NCI-H82 treated with DMSO at 0.1 percent for 48 hours (cell line): Measurements from ENCODE around the gene CD2.

ENCODE experiments used
- DNase-seq: peaks from one replicate; lab custom pipeline; 2025; ENCODE audit not compliant: unreplicated experiment; lab: John Stamatoyannopoulos, UW

The CD2 gene

GRCh38 chr1:116760487-116760886, 6.3 kb downstream of the CD2 start:
- DNase-seq: no peak

- DNase-seq: no peak
Observed at GRCh38 chr1:116760996-116761665, 6.9 kb downstream of the CD2 start.

GRCh38 chr1:116762281-116762680, 8.1 kb downstream of the CD2 start:
- no peak for DNase-seq

- no peak for DNase-seq
Observed at GRCh38 chr1:116762781-116763115, 8.5 kb downstream of the CD2 start.

GRCh38 chr1:116763116-116763786, 9.0 kb downstream of the CD2 start:
- DNase-seq: no peak

GRCh38 chr1:116763787-116764465, 9.7 kb downstream of the CD2 start:
- no peak for DNase-seq

GRCh38 chr1:116764466-116764898, 10.3 kb downstream of the CD2 start:
- DNase-seq: no peak

GRCh38 chr1:116764906-116765862, 11.0 kb downstream of the CD2 start:
- DNase-seq: no peak

- no peak for DNase-seq
Observed at GRCh38 chr1:116765962-116766361, 11.7 kb downstream of the CD2 start.

GRCh38 chr1:116766616-116767469, 12.6 kb downstream of the CD2 start:
- DNase-seq: no peak

- DNase-seq: no peak
Observed at GRCh38 chr1:116767782-116768382, 13.7 kb downstream of the CD2 start.

GRCh38 chr1:116768416-116769103, 14.3 kb downstream of the CD2 start:
- no peak for DNase-seq

- DNase-seq: no peak
Observed at GRCh38 chr1:116769104-116769452, 14.8 kb downstream of the CD2 start.

- DNase-seq: no peak
Observed at GRCh38 chr1:116769561-116769977, 15.3 kb downstream of the CD2 start.

- DNase-seq: no peak
Observed at GRCh38 chr1:116769994-116770393, 15.8 kb downstream of the CD2 start.

GRCh38 chr1:116770625-116771024, 16.4 kb downstream of the CD2 start:
- no peak for DNase-seq

GRCh38 chr1:116771997-116772647, 17.9 kb downstream of the CD2 start:
- DNase-seq: no peak

GRCh38 chr1:116772648-116773045, 18.4 kb downstream of the CD2 start:
- DNase-seq: no peak
